Erythroblast (primary cell): Measurements from ENCODE around the gene TMEM222.

Experiments
- GATA1 ChIP-seq: IDR thresholded peaks from 2 replicates; pipeline ENCODE4 v1.6.1; 2011; ENCODE audit warnings: low read depth, mild to moderate bottlenecking, control low read depth, low read length, moderate library complexity
- POLR2A ChIP-seq: IDR thresholded peaks from 2 replicates; pipeline ENCODE4 v1.6.1; 2011; ENCODE audit warnings: mild to moderate bottlenecking, low read length

GRCh38 chr1:27357281-27358037 is 35.5 kb downstream of the TMEM222 start:
- TF ChIP-seq POLR2A (no peak), GATA1 (no peak)
